Breast epithelium (tissue), 3 donors: ENCODE measurements around the gene MFF.

Source experiments
- POLR2A ChIP-seq: fragments of 450-650 bp; IDR thresholded peaks from one replicate; pipeline ENCODE4 v1.6.1; 2016; ENCODE audit warnings: antibody characterized with exemption, mild to moderate bottlenecking, moderate library complexity
- POLR2AphosphoS5 ChIP-seq, 3 donors: sonication (generic); formaldehyde crosslinking; IDR thresholded peaks; one replicate each; pipeline ENCODE4 v1.6.1; 2017; ENCODE audit warnings: antibody characterized with exemption in 3 of 3
- TF ChIP-seq, protein P1 (sequence below), 3 donors: fragments of 450-650 bp; IDR thresholded peaks; one replicate each; pipeline ENCODE4 v1.5.1; 2016 to 2017; ENCODE audit warnings: antibody characterized with exemption in 3 of 3, mild to moderate bottlenecking in 3 of 3, moderate library complexity in 3 of 3

DNA sequence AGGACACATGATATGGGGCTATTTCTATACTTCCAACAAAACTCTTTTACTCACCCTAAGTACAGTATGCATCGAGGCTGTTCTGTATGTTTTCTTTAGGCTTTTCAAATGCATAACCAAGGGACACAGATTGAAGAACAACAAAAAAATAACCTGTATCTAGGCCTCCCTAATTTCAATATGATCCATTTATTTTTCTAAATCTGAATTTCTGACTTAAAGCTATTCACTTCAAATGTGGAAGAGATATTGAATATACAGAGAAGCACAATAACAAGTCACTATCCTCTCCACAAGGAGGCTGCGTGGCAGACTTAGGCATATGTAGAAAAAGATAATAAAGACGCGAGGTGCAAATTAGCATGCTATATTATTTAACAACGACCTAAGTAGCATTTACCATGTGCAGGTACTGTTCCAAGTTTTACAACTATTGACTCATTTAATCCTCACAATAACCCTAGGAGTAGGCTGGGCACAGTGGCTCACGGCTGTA is 39.3 kb upstream of the MFF start:
- TF ChIP-seq, protein P1, sequence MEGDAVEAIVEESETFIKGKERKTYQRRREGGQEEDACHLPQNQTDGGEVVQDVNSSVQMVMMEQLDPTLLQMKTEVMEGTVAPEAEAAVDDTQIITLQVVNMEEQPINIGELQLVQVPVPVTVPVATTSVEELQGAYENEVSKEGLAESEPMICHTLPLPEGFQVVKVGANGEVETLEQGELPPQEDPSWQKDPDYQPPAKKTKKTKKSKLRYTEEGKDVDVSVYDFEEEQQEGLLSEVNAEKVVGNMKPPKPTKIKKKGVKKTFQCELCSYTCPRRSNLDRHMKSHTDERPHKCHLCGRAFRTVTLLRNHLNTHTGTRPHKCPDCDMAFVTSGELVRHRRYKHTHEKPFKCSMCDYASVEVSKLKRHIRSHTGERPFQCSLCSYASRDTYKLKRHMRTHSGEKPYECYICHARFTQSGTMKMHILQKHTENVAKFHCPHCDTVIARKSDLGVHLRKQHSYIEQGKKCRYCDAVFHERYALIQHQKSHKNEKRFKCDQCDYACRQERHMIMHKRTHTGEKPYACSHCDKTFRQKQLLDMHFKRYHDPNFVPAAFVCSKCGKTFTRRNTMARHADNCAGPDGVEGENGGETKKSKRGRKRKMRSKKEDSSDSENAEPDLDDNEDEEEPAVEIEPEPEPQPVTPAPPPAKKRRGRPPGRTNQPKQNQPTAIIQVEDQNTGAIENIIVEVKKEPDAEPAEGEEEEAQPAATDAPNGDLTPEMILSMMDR (IDR thresholded peaks at IDR 0.05), result no peak
- TF ChIP-seq POLR2A, result no peak
- TF ChIP-seq POLR2AphosphoS5 (IDR thresholded peaks at IDR 0.05), result no peak
